ENCODE measurements around the gene MBNL1.

The MBNL1 gene

DNA sequence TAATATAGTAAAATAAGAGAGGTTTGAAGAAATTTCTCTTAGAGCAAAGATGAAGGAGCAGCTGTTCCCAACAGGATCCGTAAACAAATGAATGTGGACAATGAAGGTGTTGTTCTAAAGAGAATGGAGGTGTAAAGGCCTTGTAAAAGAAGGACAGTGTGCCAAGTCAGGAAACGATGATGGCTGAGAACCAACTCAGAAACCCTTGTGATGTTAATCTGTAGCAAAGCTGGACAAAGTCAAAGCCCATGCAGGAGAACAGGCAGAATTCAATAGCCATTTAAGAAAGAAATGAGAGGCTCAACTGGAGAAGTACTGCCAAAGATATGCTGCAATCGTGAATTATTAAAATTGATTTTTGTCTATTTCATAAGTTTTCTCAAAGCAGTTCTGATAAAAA, 192.2 kb downstream of the MBNL1 start:
- Mint-ChIP-seq H3K9me3 (no peaks in the 10 kb centered on the region), H3K27ac (peak overlapping the region; percentile 40), H3K4me1 (peaks cover 21% of the 10 kb centered on the region), H3K4me3 (no peak overlapping the region), H3K36me3 (peaks cover 97% of the 10 kb centered on the region)
- DNase-seq (ENCODE audit: low spot score in 2 of 2) (no peak), ATAC-seq (no peak)

DNA sequence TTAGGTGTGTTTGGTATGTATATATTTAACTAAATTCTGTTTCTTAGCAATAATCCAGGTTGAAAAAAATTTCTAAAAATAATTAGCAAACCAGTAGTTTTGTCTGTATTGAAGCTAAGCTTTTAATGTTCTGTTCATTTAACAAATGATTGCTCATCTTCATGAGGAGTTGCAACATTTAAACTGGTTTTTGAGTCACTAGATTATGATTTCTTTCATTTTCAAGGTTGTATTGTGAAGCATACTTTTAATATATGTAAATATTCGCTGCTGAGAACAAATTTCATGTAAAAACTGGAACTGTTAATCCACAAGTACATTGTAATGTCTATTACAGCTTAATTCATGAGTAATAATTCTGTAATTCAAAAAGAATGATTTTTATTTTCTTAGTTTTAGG, 192.7 kb downstream of the MBNL1 start:
- peaks cover 16% of the 10 kb centered on the region for H3K4me1 Mint-ChIP-seq

DNA sequence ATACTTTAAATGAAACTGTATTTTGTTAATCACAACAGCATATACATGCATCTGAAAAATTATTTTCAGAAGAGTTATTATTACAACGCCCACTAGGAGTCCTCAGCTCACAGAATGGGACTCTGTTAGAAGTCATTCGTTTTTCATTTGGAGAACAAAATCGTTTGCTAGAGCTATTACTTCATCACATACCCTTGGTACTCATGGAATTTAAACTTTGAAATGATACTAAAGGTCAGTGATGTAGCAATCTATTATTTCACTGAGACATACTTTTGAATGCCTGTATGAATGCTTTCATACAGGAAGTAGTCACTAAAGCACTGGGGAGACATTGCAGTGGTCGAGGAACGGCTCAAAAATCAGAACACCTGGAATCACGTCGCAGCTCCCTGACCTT, 198.1 kb downstream of the MBNL1 start:
- Mint-ChIP-seq H3K36me3 (peaks cover 69% of the 10 kb centered on the region), H3K4me3 (no peak overlapping the region), H3K9me3 (no peaks in the 10 kb centered on the region), H3K27ac (peak overlapping the region; percentile 45), H3K4me1 (no peaks in the 10 kb centered on the region)
- DNase-seq (ENCODE audit: low spot score in 2 of 2) (no peak), ATAC-seq (peak; percentile 74)

More for the DNA sequence above, 192.7 kb downstream of the MBNL1 start:
- Mint-ChIP-seq H3K27ac (peak overlapping the region; percentile 40), H3K9me3 (no peaks in the 10 kb centered on the region), H3K4me3 (no peak overlapping the region), H3K36me3 (peaks cover 97% of the 10 kb centered on the region)
- DNase-seq (ENCODE audit: low spot score in 2 of 2) (no peak), ATAC-seq (no peak)

DNA sequence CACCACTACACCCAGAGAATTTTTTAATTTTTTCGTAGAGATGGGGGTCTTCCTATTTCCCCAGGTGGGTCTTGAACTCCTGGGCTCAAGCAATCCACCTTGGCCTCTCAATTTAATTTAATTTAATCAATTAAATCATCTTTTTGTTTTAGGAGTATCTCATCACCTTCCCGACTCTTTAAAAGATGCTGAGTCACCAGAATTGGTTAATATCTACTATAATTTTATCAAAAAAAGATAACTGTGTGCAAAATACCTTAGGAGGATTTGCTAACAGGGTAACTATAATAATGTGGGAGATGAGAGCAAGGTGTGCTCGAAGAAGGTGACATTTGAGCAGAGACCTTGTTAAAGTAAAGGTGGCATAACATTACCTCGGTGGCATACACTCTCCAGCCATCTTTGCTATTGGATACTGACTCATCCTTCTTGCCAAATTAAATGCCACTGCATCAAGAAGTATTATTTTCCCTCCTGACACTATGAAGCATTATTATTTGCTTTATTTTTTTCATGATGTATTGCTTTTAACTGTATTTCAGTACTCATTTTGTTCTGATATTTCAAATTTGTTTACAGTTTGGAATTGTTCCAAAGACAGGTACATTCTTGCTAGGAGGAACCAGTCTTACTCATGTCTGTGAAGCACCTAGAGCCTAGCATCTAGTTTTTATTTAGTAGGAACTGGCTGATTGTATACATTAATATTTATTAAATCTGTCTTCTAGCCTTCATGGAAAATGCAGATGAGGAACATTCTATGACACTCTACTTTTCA, 200.7 kb downstream of the MBNL1 start:
- no peak for DNase-seq (ENCODE audit: low spot score in 2 of 2)
- peaks cover 45% of the 10 kb centered on the region for H3K36me3 Mint-ChIP-seq
- no peaks in the 10 kb centered on the region for H3K9me3 Mint-ChIP-seq
- H3K4me1 Mint-ChIP-seq, result peaks cover 9% of the 10 kb centered on the region
- H3K27ac Mint-ChIP-seq, result peak overlapping the region; percentile 69
- H3K4me3 Mint-ChIP-seq, result no peak overlapping the region
- ATAC-seq, result no peak

DNA sequence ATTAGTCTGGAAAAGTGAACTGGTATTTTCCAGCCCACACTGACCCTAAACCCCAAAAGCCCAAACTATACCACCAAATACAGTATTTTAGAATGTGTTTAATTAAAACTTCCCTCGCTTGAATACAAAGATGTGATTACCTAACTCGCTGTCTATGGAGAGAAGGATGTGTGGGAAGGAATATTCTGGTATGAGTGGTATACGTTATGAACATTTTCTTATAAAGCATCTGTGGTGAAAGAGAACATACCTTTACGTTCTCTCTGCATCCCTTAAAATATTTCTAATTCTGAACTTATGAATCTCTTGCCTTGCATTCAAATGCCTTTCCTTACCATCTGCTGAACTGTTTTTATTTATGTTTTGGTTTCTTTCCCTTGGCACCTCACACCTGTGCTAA, 201.4 kb downstream of the MBNL1 start:
- Mint-ChIP-seq H3K4me1 (peaks cover 9% of the 10 kb centered on the region), H3K27ac (no peak overlapping the region), H3K4me3 (no peak overlapping the region), H3K9me3 (no peaks in the 10 kb centered on the region), H3K36me3 (peaks cover 39% of the 10 kb centered on the region)
- no peak for ATAC-seq
- DNase-seq (ENCODE audit: low spot score in 2 of 2), result no peak

DNA sequence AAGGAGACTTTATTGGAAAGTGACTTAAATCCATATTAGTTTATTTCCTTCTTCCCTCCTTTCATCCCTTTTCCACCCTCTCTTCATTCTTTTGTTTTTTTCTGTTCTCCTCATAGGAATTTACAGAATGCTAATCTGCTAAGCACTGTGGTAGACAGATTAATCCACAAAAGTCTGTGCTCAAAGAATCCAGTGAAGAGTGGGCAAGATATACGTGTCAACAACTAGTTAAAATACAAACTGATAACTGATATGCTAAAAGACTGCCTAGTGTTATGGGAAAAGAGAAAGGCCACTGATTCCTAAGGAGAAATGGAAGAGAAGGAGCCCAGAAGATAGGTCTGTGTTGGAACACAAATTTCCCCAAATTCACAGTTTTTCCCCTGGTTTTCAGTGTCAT, 202.2 kb downstream of the MBNL1 start:
- H3K4me1 Mint-ChIP-seq, result peaks cover 9% of the 10 kb centered on the region
- H3K9me3 Mint-ChIP-seq, result no peaks in the 10 kb centered on the region
- H3K36me3 Mint-ChIP-seq, result peaks cover 31% of the 10 kb centered on the region
- peak overlapping the region; percentile 5 for H3K27ac Mint-ChIP-seq
- DNase-seq (ENCODE audit: low spot score in 2 of 2) (no peak), ATAC-seq (no peak)
- no peak overlapping the region for H3K4me3 Mint-ChIP-seq

DNA sequence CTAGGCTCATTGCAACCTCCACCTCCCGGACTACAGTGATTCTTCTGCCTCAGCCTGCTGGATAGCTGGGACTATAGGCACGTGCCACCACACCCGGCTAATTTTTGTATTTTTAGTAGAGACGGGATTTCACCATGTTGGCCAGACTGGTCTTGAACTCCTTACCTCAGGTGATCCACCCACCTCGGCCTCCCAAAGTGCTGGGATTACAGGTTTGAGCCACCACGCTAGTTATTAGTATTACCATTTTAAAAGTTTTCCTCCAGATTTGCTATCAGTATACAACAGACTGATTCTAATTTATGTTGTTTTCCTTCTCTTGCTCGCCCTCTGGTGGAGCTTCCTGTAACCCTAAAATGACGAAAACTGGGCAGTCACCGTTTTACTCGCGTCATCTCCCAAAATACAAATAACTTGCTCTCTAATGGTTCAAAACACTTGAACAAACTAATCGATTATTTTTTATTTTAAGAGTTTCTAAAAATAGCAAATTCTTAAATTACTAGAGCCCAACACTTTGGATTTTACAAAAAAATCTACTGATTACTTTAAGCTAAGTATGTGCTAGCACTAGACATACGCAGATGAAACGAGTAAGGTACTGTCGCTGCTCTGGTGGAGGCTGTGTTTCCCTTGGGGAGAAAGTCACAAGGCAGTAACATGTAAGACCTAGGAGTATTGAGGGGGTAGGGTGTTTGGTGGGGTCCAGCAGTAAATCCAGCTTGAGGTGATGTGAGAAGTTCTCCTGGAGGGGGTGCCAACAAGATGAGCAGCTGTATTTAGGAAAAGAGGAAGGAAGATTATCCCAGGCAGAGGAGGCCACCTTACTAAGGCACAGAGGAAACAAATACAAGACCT, 203.3 kb downstream of the MBNL1 start:
- H3K9me3 Mint-ChIP-seq, result no peaks in the 10 kb centered on the region
- peaks cover 9% of the 10 kb centered on the region for H3K4me1 Mint-ChIP-seq
- peak; percentile 90 for ATAC-seq
- DNase-seq (ENCODE audit: low spot score in 2 of 2), result peak; percentile 49 to 77
- H3K36me3 Mint-ChIP-seq, result peaks cover 19% of the 10 kb centered on the region
- H3K27ac Mint-ChIP-seq, result peak overlapping the region; percentile 78
- H3K4me3 Mint-ChIP-seq, result peak overlapping the region; percentile 32

DNA sequence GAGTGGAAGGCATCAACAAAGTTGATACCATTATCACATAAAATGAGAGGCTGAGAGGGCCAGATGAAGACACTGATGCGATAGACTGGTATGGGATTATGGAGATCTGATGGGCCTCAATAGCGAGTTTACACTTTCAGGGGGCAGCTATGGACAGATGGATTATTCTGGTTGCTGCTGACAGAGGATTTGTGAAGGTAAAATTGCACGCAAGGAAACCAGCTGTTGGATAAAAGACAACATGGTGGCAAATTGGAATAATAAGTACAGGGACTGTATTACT, 203.9 kb downstream of the MBNL1 start:
- Mint-ChIP-seq H3K27ac (peak overlapping the region; percentile 78), H3K9me3 (no peaks in the 10 kb centered on the region), H3K4me3 (peak overlapping the region; percentile 32), H3K4me1 (peaks cover 9% of the 10 kb centered on the region), H3K36me3 (peaks cover 14% of the 10 kb centered on the region)
- DNase-seq (ENCODE audit: low spot score in 2 of 2) (no peak), ATAC-seq (no peak)

DNA sequence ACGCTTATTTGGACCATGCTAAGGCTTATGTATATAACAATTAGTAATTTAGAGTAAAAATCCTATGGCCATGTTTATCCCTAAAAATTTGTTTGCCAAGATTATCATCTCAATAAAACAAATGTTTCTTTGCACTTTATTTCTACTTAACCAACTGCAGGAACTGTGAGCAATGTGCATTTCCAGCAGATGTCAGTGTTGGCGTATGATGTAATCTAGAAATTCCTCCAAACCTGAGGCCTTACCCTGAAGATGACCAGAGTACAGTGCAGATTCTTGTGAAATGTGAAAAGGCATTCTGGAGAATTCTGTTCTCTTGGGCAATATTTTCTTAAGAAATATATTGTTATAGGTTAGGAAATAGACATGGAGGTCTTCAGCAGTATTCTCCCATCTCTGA, 205.9 kb downstream of the MBNL1 start:
- H3K36me3 Mint-ChIP-seq, result no peaks in the 10 kb centered on the region
- DNase-seq (ENCODE audit: low spot score in 2 of 2), result no peak
- peaks cover 9% of the 10 kb centered on the region for H3K4me1 Mint-ChIP-seq
- H3K4me3 Mint-ChIP-seq, result no peak overlapping the region
- H3K9me3 Mint-ChIP-seq, result no peaks in the 10 kb centered on the region
- no peak for ATAC-seq
- no peak overlapping the region for H3K27ac Mint-ChIP-seq

DNA sequence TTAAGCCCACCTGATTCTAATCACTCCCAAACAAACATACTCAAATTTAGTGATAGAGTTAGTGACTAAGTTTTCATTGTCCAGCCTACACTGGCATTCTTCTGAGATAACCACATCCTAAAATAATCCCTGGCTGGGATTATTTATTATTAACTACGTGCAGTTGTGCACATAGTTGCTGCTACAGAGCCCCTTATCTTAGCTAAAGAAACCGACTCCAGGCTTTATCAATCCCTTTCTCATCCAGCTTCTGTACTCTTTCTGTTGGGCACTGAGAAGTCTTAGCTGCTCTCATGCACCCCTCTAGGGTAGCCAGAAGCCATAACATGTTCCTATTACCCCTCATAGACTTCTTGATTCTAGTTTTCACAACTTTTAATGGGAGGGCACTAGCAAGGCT, 208.7 kb downstream of the MBNL1 start:
- ATAC-seq, result no peak
- no peak overlapping the region for H3K4me3 Mint-ChIP-seq
- no peaks in the 10 kb centered on the region for H3K36me3 Mint-ChIP-seq
- peaks cover 4% of the 10 kb centered on the region for H3K4me1 Mint-ChIP-seq
- DNase-seq (ENCODE audit: low spot score in 2 of 2), result no peak
- H3K9me3 Mint-ChIP-seq, result no peaks in the 10 kb centered on the region
- no peak overlapping the region for H3K27ac Mint-ChIP-seq

DNA sequence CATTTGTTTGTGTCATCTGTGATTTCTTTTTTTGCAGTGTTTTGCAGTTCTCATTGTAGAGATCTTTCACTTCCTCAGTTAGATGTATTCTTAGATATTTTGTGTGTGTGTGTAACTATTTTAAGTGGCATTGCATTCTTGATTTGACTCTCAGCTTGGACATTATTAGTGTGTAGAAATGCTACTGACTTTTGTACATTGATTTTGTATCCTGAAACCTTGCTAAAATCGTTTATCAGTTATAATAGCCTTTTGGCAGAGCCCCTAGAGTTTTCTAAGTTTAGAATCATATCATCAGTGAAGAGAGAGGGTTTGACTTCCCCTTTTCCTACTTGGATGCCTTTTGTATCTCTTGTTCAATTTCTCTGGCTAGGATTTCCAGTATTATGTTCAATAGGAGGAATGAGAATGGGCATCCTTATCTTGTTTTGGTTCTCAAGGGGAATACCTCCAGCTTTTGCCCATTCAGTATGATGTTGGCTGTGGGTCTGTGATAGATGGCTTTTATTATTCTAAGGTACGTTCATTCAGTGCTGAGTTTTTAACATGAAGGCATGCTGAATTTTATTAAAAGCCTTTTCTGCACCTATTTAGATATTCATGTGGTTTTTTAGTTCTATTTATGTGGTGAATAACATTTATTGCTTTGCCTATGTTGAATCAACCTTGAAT, 211.7 kb downstream of the MBNL1 start:
- DNase-seq (ENCODE audit: low spot score in 2 of 2) (no peak), ATAC-seq (no peak)
- Mint-ChIP-seq H3K27ac (no peak overlapping the region), H3K4me1 (no peaks in the 10 kb centered on the region), H3K36me3 (no peaks in the 10 kb centered on the region), H3K4me3 (no peak overlapping the region), H3K9me3 (peaks cover 4% of the 10 kb centered on the region)

DNA sequence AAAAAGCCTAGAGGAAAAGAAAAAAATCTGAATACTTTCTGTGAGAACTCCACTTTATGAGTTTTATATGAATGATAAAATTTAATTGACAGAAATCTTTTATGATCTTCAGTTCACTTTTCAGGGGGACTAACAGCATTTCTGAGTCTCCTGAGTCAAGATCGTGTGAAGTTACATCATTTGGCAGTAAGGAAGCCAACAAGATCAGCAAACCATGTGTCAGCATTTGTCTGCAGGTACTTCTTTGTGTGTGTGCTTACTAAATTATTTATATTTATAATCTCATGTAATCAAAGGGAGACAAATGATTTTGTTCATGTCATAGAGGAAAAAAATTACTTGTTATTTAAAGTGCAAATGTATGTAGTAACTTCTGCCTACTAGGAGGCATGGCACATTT, 217.6 kb downstream of the MBNL1 start:
- DNase-seq (ENCODE audit: low spot score in 2 of 2), result no peak
- H3K4me3 Mint-ChIP-seq, result no peak overlapping the region
- H3K4me1 Mint-ChIP-seq, result peaks cover 5% of the 10 kb centered on the region
- H3K9me3 Mint-ChIP-seq, result peaks cover 4% of the 10 kb centered on the region
- H3K36me3 Mint-ChIP-seq, result no peaks in the 10 kb centered on the region
- no peak for ATAC-seq
- H3K27ac Mint-ChIP-seq, result no peak overlapping the region

DNA sequence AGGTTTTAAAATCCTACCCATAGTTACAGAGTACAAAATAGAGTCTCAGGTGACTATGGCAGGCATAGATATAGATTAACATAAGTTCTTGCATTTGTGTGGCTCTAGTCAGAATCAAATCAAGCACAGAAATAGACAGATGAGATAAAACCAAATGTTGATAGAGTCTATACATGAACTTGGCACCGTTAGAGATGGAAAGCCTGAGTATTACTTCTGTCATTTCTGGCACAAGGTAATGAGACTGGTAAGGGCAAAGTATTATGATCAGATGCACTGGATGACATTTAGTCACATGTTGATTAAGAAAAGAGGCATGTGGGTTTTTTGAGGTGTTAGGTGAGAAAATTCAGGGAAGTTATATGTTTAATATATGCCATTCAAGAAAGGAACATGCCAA, 219.7 kb downstream of the MBNL1 start:
- H3K9me3 Mint-ChIP-seq, result no peaks in the 10 kb centered on the region
- peaks cover 5% of the 10 kb centered on the region for H3K4me1 Mint-ChIP-seq
- no peaks in the 10 kb centered on the region for H3K36me3 Mint-ChIP-seq
- DNase-seq (ENCODE audit: low spot score in 2 of 2), result no peak
- H3K27ac Mint-ChIP-seq, result no peak overlapping the region
- no peak for ATAC-seq
- H3K4me3 Mint-ChIP-seq, result no peak overlapping the region

DNA sequence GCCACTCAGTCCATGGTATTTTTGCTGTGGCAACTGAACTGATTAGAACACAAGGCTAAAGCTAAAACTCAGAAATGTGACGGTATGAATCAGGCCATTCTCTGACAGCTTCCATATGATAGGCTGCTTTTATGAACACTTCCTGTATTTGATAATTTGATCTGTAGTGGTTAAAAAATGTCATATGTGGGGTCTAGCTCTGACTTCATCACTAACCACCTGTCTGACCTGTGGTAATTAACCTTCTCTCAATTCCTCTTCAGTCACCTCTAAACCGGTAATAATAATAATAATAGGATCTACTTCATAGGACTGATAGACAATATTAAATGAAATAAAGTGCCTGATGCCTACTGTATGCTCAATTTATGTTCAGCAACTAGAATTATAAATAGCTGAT, 223.2 kb downstream of the MBNL1 start:
- H3K4me3 Mint-ChIP-seq, result no peak overlapping the region
- no peak for ATAC-seq
- peaks cover 5% of the 10 kb centered on the region for H3K4me1 Mint-ChIP-seq
- DNase-seq (ENCODE audit: low spot score in 2 of 2), result no peak
- no peaks in the 10 kb centered on the region for H3K9me3 Mint-ChIP-seq
- H3K36me3 Mint-ChIP-seq, result no peaks in the 10 kb centered on the region
- no peak overlapping the region for H3K27ac Mint-ChIP-seq

DNA sequence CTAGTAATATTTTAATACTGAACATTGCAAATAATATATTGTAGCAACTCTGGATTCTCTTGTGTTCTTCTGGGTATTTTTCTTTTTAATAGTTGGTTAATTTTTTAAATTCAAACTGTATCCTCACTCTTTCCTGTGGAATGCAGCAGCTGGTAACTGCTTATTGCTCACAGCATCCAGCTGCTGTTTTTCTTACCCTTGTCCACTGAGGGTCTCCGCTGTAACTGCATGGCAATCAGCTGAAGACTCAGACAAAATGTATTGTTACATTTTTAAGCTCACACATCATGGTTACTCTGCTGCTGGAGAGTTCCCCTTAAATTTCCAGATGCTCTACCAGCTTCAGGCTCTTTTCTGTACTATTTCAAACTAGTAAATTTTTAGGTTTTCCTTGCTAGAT, 227.6 kb downstream of the MBNL1 start:
- no peaks in the 10 kb centered on the region for H3K9me3 Mint-ChIP-seq
- DNase-seq (ENCODE audit: low spot score in 2 of 2) (no peak), ATAC-seq (no peak)
- H3K4me3 Mint-ChIP-seq, result no peak overlapping the region
- H3K36me3 Mint-ChIP-seq, result no peaks in the 10 kb centered on the region
- H3K27ac Mint-ChIP-seq, result no peak overlapping the region
- no peaks in the 10 kb centered on the region for H3K4me1 Mint-ChIP-seq

DNA sequence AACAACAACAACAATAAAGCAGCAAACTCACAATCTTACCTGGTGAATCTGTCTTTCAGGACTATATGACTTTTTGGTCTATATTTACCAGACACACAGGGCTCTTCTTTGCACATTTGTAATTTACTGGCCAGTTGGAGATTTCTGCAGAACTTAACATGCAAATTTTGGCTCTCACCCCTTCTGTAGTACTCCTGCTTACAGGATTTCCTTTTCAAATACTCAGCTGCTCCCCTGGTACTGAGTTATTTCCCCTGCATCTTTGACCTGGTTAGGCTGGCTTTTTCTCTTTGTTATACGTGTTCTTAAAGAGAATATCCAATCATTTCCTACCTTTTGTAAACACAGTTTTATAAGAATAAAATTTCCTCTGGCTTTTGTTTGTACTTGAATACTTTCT, 228.0 kb downstream of the MBNL1 start:
- no peak overlapping the region for H3K4me3 Mint-ChIP-seq
- H3K4me1 Mint-ChIP-seq, result no peaks in the 10 kb centered on the region
- H3K27ac Mint-ChIP-seq, result no peak overlapping the region
- H3K9me3 Mint-ChIP-seq, result no peaks in the 10 kb centered on the region
- no peaks in the 10 kb centered on the region for H3K36me3 Mint-ChIP-seq
- ATAC-seq (no peak), DNase-seq (ENCODE audit: low spot score in 2 of 2) (no peak)

All from stimulated activated effector memory CD8-positive, alpha-beta T cell treated with anti-CD3 and anti-CD28 coated beads, Interleukin-12 subunit alpha, Interleukin-12 subunit beta, amount 100 ng/mL, for 72 hours (primary cell).